ENCODE results near the gene ROCK1. TPM values are rescaled to one million over a fixed set of nuclear protein-coding genes. Genes with fewer than 3 reads are reported as not detected.
A peak's percentile ranks its signal among the peaks of the same experiment; 100 is the strongest.
"Not testable (repeated sequence)": the region's sequence is repeated elsewhere in the genome, so short reads cannot be mapped to it uniquely, and the experiment has no call there.

Gene ROCK1
- total RNA-seq (100 to 1,000 TPM; 109 to 114 TPM), total RNA-seq (239 to 252 reads per million in 2 donors)

- DNase-seq (peak; percentile 98 to 99 (median 99)), ATAC-seq (peak; percentile 85)
- H3K4me1 Mint-ChIP-seq, result peaks cover 9% of the 10 kb centered on the region
- peaks cover 4% of the 10 kb centered on the region for H3K36me3 Mint-ChIP-seq (ENCODE audit: low read depth)
- no peaks in the 10 kb centered on the region for H3K9me3 ChIP-seq (ENCODE audit: control insufficient read depth, low read length, poor library complexity, severe bottlenecking)
- no peak within 1 kb of the TSS for H3K27ac Mint-ChIP-seq
- no peaks in the 10 kb centered on the region for H3K27me3 Mint-ChIP-seq
- peak within 1 kb of the TSS; percentile 99 for H3K4me3 Mint-ChIP-seq
Measured at GRCh38 chr18:21111346-21112139, at the start of gene ROCK1. ROCK1 (minus strand) TSS chr18:21111813; CDS start chr18:21110910, 903 bp downstream.

DNA sequence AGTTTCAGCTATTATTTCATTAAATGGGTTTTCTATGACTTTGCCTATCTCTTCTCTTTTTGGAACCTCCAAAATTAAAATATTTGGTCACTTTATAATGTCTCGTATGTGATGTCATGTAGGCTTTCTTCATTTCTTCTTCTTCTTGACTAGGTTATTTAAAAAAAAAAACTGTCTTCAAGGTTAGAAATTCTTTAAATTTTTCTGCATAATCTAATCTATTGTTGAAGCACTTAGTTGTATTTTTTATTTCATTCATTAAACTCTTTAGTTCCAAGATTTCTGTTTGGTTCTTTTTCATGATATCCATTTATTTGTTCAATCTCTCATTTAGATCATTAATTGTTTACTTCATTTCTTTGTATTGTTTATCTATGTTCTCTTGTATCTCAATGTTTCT, 43.8 kb upstream of the ROCK1 start:
- Mint-ChIP-seq H3K27me3 (no peaks in the 10 kb centered on the region), H3K4me3 (no peak overlapping the region), H3K4me1 (no peaks in the 10 kb centered on the region), H3K36me3 (ENCODE audit: low read depth) (no peaks in the 10 kb centered on the region), H3K27ac (no peak overlapping the region)
- no peaks in the 10 kb centered on the region for H3K9me3 ChIP-seq (ENCODE audit: control insufficient read depth, low read length, poor library complexity, severe bottlenecking)
- DNase-seq (no peak), ATAC-seq (no peak)

DNA sequence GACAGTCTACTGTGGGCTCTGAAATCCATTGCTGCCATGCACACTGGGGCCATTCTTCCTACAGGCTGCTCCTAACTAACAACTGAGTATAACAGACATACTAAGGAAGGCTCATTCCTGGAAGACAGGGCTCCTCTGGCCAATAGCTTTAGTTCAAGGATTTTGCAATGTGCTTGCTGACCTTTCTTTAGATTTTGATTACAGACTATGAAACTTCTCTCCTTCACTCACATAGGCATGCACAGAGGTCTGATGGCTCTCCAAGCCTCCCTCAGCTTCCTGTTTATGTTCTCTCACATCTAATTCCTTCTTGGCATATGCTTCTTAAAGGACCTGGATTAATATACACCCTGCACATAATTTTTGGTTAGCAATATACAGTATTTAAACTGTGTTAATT, 34.4 kb upstream of the ROCK1 start:
- H3K4me1 Mint-ChIP-seq, result no peaks in the 10 kb centered on the region

DNA sequence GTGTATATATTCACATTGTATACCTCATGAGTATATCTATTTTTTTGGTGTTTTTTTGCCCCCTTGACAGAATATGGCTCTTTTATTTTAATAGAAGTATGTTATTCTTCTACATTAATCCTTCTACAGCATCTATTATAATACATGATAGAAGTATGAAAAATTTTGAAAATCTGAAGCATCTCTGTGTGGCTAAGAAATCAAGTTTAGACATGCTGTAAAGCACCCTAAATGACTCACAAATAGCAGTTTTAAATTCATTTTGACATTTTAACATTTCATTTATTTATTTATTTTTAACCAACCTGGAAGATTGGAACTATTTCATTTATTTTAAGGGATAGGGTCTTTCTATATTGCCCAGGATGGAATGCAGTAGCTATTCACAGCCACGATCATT, 33.8 kb upstream of the ROCK1 start:
- no peaks in the 10 kb centered on the region for H3K9me3 ChIP-seq (ENCODE audit: control insufficient read depth, low read length, poor library complexity, severe bottlenecking)
- no peak overlapping the region for H3K27ac Mint-ChIP-seq
- no peaks in the 10 kb centered on the region for H3K36me3 Mint-ChIP-seq (ENCODE audit: low read depth)
- no peak for DNase-seq
- H3K27me3 Mint-ChIP-seq, result no peaks in the 10 kb centered on the region
- H3K4me1 Mint-ChIP-seq, result no peaks in the 10 kb centered on the region
- H3K4me3 Mint-ChIP-seq, result no peak overlapping the region
- ATAC-seq, result no peak

More for the DNA sequence above, 34.4 kb upstream of the ROCK1 start:
- ATAC-seq (no peak), DNase-seq (no peak)
- H3K36me3 Mint-ChIP-seq (ENCODE audit: low read depth), result no peaks in the 10 kb centered on the region
- no peaks in the 10 kb centered on the region for H3K9me3 ChIP-seq (ENCODE audit: control insufficient read depth, low read length, poor library complexity, severe bottlenecking)
- H3K27me3 Mint-ChIP-seq, result no peaks in the 10 kb centered on the region
- no peak overlapping the region for H3K27ac Mint-ChIP-seq
- no peak overlapping the region for H3K4me3 Mint-ChIP-seq

DNA sequence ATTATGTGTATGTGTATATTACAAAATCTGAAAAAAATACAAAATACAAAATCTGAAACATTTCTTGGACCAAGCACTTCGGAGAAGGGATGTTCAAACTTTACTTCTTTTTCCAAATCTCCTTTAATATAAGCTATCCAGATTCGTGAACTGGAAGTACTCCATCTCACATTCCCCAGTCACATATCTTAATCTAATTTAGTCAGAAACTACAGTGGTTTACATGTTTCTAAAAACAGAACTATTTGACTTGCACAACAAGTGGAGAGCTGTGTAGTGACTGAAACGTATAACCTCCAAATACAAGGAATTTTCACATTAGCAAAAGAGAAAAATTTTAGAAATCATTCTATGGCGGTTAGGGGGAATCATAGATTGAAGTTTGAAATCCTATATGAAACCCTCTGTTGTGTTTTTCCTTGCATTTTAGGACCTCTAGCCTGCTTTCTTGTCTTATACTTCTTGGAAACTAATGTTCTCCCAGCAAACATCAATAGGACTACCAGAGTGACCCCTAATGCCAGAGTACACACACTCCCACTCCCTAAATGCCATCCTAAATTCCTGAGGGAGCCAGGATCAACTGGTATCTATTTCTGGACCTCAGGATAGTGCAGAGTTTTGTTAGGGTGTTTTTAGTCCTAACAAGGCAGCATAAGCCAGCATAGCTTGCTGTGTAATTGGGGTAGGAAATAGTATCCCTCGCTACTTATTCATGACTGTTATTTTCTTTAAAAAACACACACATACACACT, 30.2 kb upstream of the ROCK1 start:
- Mint-ChIP-seq H3K4me3 (no peak overlapping the region), H3K27ac (no peak overlapping the region), H3K27me3 (no peaks in the 10 kb centered on the region), H3K36me3 (ENCODE audit: low read depth) (no peaks in the 10 kb centered on the region), H3K4me1 (no peaks in the 10 kb centered on the region)
- no peak for DNase-seq
- no peak for ATAC-seq
- no peaks in the 10 kb centered on the region for H3K9me3 ChIP-seq (ENCODE audit: control insufficient read depth, low read length, poor library complexity, severe bottlenecking)

DNA sequence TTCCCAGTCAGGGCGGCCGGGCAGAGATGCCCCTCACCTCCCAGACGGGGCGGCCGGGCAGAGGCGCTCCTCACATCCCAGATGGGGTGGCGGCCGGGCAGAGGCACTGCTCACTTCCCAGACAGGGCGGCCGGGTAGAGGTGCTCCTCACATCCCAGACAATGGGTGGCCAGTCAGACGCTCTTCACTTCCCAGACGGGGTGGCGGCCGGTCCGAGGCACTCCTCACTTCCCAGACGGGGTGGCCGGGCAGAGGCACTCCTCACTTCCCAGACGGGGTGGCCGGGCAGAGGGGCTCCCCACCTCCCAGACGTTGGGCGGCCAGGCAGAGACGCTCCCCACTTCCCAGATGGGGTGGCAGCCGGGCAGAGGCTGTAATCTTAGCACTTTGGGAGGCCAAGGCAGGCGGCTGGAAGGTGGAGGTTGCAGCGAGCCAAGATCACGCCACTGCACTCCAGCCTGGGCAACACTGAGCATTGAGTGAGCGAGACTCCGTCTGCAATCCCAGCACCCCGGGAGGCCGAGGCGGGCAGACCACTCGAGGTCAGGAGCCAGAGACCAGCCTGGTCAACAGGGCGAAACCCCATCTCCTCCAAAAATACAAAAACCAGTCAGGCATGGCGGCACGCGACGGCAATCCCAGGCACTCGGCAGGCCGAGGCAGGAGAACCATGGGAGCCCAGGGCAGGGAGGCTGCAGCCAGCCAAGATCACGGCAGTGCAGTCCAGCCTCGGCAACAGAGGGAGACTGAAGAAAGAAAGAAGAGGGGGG, 26.3 kb upstream of the ROCK1 start:
- not testable (repeated sequence) for ATAC-seq; H3K27ac Mint-ChIP-seq; DNase-seq; H3K4me1 Mint-ChIP-seq; H3K36me3 Mint-ChIP-seq (ENCODE audit: low read depth); H3K9me3 ChIP-seq (ENCODE audit: control insufficient read depth, low read length, poor library complexity, severe bottlenecking); H3K27me3 Mint-ChIP-seq; H3K4me3 Mint-ChIP-seq

- ATAC-seq, result peak; percentile 40
- Mint-ChIP-seq H3K27me3 (no peaks in the 10 kb centered on the region), H3K4me3 (no peak overlapping the region), H3K36me3 (ENCODE audit: low read depth) (no peaks in the 10 kb centered on the region), H3K4me1 (peaks cover 3% of the 10 kb centered on the region), H3K27ac (no peak overlapping the region)
- no peaks in the 10 kb centered on the region for H3K9me3 ChIP-seq (ENCODE audit: control insufficient read depth, low read length, poor library complexity, severe bottlenecking)
- DNase-seq, result no peak
Measured at GRCh38 chr18:21134895-21135294, 23.3 kb upstream of the ROCK1 start.

DNA sequence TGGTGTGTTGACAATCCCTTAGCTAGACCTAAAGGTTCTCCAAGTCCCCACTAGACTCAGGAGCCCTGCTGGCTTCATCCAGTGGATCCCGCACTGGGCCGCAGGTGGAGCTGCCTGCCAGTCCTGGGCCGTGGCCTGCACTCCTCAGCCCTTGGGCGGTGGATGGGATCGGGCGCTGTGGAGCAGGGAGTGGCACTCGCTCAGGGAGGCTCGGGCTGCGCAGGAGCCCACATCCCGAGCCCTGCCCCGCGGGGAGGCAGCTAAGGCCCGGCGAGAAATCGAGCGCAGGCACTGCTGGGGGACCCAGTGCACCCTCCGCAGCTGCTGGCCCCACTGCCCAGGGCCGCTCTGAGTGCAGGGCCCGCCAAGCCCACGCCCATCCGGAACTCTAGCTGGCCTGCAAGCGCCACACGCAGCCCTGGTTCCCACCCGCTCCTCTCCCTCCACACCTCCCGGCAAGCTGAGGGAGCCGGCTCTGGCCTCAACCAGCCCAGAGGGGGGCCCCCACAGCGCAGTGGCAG, 20.8 kb upstream of the ROCK1 start:
- no peaks in the 10 kb centered on the region for H3K9me3 ChIP-seq (ENCODE audit: control insufficient read depth, low read length, poor library complexity, severe bottlenecking)
- no peak overlapping the region for H3K4me3 Mint-ChIP-seq
- no peak for DNase-seq
- H3K27me3 Mint-ChIP-seq, result peaks cover 13% of the 10 kb centered on the region
- ATAC-seq, result no peak
- peaks cover 3% of the 10 kb centered on the region for H3K4me1 Mint-ChIP-seq
- H3K36me3 Mint-ChIP-seq (ENCODE audit: low read depth), result no peaks in the 10 kb centered on the region
- H3K27ac Mint-ChIP-seq, result no peak overlapping the region

DNA sequence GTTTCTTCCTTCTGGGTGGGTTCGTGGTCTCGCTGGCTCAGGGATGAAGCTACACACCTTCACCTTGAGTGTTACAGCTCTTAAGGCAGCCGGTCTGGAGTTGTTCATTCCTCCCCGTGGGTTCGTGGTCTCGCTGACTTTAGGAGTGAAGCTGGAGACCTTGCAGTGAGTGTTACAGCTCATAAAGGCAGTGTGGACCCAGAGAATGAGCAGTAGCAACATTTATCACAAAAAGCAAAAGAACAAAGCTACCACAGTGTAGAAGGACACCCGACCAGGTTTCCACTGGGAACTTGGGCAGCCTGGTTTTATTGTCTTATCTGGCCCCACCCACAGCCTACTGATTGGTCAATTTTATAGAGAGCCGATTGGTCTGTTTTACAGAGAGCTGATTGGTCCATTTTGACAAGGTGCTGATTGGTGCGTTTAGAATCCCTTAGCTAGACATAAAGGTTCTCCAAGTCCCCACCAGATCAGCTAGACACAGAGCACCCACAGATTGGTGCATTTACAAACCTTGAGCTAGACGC, 20.1 kb upstream of the ROCK1 start:
- Mint-ChIP-seq H3K27ac (no peak overlapping the region), H3K27me3 (peaks cover 13% of the 10 kb centered on the region), H3K4me1 (peaks cover 6% of the 10 kb centered on the region), H3K4me3 (no peak overlapping the region), H3K36me3 (ENCODE audit: low read depth) (no peaks in the 10 kb centered on the region)
- no peaks in the 10 kb centered on the region for H3K9me3 ChIP-seq (ENCODE audit: control insufficient read depth, low read length, poor library complexity, severe bottlenecking)
- DNase-seq (no peak), ATAC-seq (no peak)

DNA sequence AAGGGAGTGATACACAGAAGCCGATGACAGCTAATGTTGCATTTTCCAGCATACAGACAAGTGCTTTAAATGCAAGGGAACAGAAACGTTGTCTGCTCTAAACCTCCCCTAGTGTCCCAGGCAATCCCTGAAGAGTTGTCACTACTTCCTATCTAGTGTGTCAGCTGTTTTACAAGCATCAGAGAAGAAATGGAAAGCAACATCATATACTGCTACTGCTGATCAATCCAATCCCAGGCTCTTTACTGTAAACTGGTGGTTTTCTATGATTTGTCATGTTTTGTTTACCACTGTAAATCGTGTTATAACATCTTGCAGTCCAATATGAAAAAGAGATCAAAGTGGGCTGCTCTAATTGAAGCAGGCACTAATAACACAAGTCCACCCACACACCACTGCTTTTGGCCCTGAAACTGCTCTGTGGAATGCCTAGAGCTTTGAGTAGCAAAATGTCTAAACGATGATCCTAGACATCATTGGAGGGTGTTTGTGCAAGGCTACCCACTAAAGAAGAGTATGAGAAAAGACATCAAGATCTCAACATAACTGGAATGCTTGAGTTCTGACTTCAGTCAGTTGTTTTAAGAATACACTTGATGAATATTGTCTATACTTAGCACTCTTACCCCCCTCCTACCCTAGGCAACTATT, 18.1 kb upstream of the ROCK1 start:
- no peak for ATAC-seq
- DNase-seq, result no peak
- peaks cover 13% of the 10 kb centered on the region for H3K27me3 Mint-ChIP-seq
- H3K9me3 ChIP-seq (ENCODE audit: control insufficient read depth, low read length, poor library complexity, severe bottlenecking), result no peaks in the 10 kb centered on the region
- no peak overlapping the region for H3K4me3 Mint-ChIP-seq
- H3K4me1 Mint-ChIP-seq, result peaks cover 3% of the 10 kb centered on the region
- no peak overlapping the region for H3K27ac Mint-ChIP-seq
- H3K36me3 Mint-ChIP-seq (ENCODE audit: low read depth), result no peaks in the 10 kb centered on the region

DNA sequence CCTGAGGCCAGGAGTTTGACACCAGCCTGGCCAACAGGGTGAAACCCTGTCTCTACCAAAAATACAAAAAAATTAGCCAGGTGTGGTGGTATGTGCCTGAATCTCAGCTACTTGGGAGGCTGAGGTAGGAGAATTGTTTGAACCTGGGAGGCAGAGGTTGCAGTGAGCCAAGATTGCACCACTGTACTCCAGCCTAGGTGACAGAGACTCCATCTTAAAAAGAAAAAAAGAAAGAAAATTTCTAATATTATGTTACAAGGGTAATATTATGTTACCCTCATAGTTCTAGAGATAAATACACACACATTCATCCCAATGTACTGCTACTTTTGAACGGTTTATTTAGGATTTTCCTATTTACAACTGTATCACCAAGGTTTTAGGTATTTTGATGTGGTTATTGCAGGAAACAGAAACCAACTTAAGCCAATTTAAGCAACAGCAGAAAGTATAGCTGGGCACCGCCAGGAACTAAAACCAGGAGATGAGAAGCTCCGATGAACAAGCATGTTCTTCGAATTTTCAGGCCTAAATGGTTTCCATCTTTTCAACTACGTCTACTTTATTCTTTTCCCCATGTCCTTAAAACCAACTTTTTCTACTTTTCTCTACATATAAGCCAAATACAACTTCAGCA, 11.8 kb upstream of the ROCK1 start:
- no peaks in the 10 kb centered on the region for H3K9me3 ChIP-seq (ENCODE audit: control insufficient read depth, low read length, poor library complexity, severe bottlenecking)
- no peak for DNase-seq
- Mint-ChIP-seq H3K4me3 (peak overlapping the region; percentile 55), H3K4me1 (peaks cover 7% of the 10 kb centered on the region), H3K27ac (peak overlapping the region; percentile 57), H3K36me3 (ENCODE audit: low read depth) (no peaks in the 10 kb centered on the region), H3K27me3 (peaks cover 1% of the 10 kb centered on the region)
- ATAC-seq, result peak; percentile 39

- Mint-ChIP-seq H3K36me3 (ENCODE audit: low read depth) (no peaks in the 10 kb centered on the region), H3K27ac (no peak overlapping the region), H3K4me3 (no peak overlapping the region), H3K27me3 (peaks cover 5% of the 10 kb centered on the region), H3K4me1 (peaks cover 9% of the 10 kb centered on the region)
- H3K9me3 ChIP-seq (ENCODE audit: control insufficient read depth, low read length, poor library complexity, severe bottlenecking), result no peaks in the 10 kb centered on the region
- no peak for ATAC-seq
- DNase-seq, result no peak
Measured at GRCh38 chr18:21118806-21119205, 7.2 kb upstream of the ROCK1 start.
